RWPE1 (cell line): ENCODE measurements around the gene S100PBP.

ENCODE experiments used
- CTCF ChIA-PET: fragments of 350-600 bp; sonication (Branson Sonifier 250); formaldehyde crosslinking; extraction: SDS; loops from one replicate; lab custom pipeline; 2021; lab: Yijun Ruan, JAX
- POLR2A ChIA-PET: fragments of 400-600 bp; formaldehyde crosslinking; extraction: SDS; loops from one replicate; lab custom pipeline; 2020; ENCODE audit warnings: antibody characterized with exemption; ENCODE audit not compliant: low non-redundant PET; lab: Yijun Ruan, JAX
- DNase-seq: peaks from one replicate; pipeline ENCODE4 v3.0.0; 2012; ENCODE audit warnings: low spot score
- H3K27ac ChIP-seq: fragments of 450-650 bp; 2 replicates; pipeline ENCODE4 v1.5.1; 2017
- TF ChIP-seq, protein P1 (sequence below): fragments of 450-650 bp; conservative IDR thresholded peaks from 2 replicates; pipeline ENCODE4 v1.5.1; 2017; ENCODE audit warnings: low read depth, mild to moderate bottlenecking

The S100PBP gene

DNA sequence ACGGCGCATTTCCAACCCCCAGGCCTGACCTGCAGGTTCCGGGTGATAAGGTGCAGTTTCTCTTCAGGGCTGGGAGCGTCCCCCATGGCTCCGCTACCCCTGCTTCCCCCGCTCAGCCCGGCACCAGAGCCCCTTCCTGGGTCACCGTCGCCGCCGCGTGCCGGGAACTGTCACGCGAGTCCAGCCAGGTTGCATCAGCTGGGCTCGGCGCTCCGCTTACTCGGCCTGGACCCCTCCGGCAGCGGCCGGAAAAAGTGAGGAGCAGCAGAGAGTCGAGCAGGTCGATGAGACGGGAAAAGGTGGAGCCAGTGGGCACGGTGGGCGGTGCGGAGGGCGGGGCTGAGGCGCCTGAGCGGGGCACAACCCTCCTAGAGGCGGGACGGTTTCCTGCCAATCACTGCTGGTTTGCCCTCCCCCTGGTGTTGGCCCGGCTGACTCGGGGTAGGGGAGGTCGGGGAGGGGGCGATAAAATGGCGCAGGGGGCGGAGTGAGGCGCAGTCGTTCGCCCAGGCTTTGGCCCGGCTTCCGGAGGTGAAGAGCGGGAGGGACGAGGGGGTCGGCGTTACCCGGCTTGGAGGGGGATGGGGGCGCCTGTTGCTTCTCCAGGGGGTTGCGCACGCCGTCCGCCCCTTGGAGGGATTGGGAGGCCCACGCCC, at the start of gene S100PBP, which contains the start of gene YARS1:
Gene S100PBP (plus strand): TSS at position 495 of the 656 bp plus-strand sequence. CDS start 8,447 bp downstream, outside the sequence.
Gene YARS1 (minus strand): TSS at position 200 of the 656 bp plus-strand sequence. CDS start 114 bp downstream, at position 86.
- ChIA-PET POLR2A (interaction anchor here (0.6 to 0.7 kb wide), 2 partner anchors 56 to 207 kb away, joined by 4 to 6 read pairs; no protein-coding TSS in a partner anchor), CTCF (interaction anchor here (0.9 kb wide), 1 partner anchor 16 kb away, joined by 4 read pairs; no protein-coding TSS in a partner anchor)
- peak; percentile 100 for DNase-seq

DNA sequence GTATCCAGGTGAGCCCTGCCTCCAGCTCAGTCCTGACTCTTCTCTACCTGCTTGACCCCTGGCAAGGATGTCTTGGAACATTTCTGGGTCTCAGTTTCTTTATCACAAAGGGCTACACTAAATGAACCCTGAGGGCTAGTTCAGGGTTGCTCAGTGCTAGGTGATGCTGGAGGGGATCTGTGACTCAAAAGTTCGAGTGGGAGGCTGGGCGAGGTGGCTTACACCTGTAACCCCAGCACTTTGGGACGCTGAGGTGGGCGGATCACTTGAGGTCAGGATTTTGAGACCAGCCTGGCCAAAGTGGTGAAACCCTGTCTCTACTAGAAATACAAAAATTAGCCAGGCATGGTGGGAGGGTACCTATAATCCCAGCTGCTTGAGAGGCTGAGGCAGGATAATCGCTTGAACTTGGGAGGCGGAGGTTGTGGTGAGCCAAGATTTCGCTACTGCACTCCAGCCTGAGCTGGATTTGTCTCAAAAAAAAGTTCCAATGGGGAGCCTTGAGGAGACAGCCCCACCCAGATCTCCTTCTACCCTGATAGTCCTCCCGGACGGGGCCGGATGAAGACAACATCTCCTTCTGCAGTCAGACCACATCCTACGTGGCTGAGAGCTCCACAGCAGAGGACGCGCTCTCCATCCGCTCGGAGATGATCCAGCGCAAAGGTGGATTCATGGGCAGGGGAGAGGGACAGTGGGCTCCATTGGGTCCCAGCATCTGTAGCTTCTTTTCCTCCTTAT, 49.2 kb upstream of the S100PBP start:
- CTCF ChIA-PET, result interaction anchor here (0.6 to 8.4 kb wide), 3 partner anchors 56 to 547 kb away, joined by 3 to 132 read pairs (median 3); no protein-coding TSS in a partner anchor
- TF ChIP-seq, protein P1, sequence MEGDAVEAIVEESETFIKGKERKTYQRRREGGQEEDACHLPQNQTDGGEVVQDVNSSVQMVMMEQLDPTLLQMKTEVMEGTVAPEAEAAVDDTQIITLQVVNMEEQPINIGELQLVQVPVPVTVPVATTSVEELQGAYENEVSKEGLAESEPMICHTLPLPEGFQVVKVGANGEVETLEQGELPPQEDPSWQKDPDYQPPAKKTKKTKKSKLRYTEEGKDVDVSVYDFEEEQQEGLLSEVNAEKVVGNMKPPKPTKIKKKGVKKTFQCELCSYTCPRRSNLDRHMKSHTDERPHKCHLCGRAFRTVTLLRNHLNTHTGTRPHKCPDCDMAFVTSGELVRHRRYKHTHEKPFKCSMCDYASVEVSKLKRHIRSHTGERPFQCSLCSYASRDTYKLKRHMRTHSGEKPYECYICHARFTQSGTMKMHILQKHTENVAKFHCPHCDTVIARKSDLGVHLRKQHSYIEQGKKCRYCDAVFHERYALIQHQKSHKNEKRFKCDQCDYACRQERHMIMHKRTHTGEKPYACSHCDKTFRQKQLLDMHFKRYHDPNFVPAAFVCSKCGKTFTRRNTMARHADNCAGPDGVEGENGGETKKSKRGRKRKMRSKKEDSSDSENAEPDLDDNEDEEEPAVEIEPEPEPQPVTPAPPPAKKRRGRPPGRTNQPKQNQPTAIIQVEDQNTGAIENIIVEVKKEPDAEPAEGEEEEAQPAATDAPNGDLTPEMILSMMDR, result no peak
- POLR2A ChIA-PET, result no interaction called here
- DNase-seq, result no peak
- H3K27ac ChIP-seq, result peak overlapping the region; percentile 100

More for the DNA sequence above, at the start of gene S100PBP, which contains the start of gene YARS1:
- TF ChIP-seq, protein P1, result no peak
- H3K27ac ChIP-seq, result peak within 1 kb of the TSS; percentile 95

DNA sequence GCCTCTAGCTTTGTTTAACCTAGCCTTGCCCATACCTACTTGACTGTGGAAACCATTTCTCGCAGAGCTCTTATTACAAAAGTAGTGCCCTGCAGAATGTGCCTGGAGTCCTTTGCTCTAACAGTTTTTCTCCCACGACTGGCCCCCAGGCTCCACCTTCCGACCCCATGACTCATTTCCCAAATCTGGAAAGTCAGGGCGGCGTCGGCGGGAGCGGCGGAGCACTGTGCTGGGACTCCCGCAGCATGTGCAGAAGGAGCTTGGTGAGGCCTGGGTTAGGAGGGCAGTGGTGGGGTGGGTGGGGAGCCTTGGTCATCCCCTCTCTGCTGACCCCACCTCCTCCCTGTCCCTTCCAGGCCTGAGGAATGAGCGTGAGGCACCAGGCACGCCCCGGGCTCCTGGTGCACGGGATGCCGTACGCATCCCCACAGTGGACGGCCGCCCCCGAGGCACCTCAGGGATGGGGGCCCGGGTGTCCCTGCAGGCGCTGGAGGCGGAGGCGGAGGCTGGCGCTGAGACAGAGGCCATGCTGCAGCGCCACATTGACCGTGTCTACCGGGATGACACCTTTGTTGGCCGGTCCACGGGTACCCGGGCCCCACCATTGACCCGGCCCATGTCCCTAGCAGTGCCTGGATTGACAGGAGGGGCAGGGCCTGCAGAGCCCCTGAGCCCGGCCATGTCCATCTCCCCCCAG, 47.8 kb upstream of the S100PBP start:
- ChIA-PET CTCF (interaction anchor here (0.7 to 8.4 kb wide), 2 partner anchors 16 to 57 kb away, joined by 3 to 132 read pairs; no protein-coding TSS in a partner anchor), POLR2A (interaction anchor here (1.2 kb wide), 1 partner anchor 11 kb away, joined by 3 read pairs; no protein-coding TSS in a partner anchor)
- TF ChIP-seq, protein P1, result no peak
- peak overlapping the region; percentile 100 for H3K27ac ChIP-seq
- DNase-seq, result peak; percentile 75

DNA sequence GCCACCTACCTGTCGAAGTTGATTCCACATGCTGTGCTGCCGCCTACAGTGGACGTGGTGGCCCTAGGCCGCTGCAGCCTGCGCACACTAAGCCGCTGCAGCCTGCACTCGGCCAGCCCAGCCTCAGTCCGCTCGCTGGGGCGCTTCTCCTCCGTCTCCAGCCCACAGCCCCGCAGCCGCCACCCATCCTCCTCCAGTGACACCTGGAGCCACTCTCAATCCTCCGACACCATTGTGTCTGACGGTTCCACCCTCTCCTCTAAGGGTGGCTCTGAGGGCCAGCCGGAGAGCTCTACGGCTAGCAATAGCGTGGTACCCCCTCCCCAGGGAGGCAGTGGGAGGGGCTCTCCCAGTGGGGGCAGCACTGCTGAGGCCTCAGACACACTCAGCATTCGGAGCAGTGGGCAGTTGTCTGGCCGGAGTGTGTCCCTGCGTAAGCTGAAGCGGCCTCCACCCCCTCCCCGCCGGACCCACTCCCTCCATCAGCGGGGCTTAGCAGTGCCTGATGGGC, 47.2 kb upstream of the S100PBP start:
- TF ChIP-seq, protein P1, result no peak
- peak overlapping the region; percentile 100 for H3K27ac ChIP-seq
- CTCF ChIA-PET, result interaction anchor here (8.4 kb wide), 1 partner anchor 58 kb away, joined by 132 read pairs; no protein-coding TSS in a partner anchor
- DNase-seq, result no peak
- POLR2A ChIA-PET, result interaction anchor here (1.2 kb wide), 1 partner anchor 11 kb away, joined by 3 read pairs; no protein-coding TSS in a partner anchor

DNA sequence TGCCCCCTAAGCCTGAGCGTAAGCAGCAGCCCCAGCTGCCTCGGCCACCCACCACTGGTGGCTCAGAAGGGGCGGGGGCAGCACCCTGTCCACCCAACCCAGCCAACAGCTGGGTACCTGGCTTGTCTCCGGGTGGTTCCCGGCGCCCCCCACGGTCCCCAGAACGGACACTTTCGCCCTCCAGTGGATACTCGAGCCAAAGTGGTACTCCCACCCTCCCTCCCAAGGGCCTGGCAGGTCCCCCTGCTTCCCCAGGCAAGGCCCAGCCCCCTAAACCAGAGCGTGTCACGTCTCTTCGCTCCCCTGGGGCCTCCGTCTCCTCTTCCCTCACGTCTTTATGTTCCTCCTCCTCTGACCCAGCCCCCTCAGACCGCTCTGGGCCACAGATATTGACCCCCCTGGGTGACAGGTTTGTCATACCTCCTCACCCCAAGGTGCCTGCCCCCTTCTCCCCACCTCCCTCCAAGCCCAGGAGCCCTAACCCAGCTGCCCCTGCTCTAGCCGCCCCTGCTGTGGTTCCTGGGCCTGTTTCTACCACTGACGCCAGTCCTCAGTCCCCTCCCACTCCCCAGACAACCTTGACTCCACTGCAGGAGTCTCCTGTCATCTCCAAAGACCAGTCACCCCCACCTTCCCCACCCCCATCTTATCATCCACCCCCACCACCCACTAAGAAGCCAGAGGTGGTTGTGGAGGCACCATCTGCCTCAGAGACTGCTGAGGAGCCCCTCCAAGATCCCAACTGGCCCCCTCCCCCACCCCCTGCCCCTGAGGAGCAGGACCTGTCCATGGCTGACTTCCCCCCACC, 46.5 kb upstream of the S100PBP start:
- CTCF ChIA-PET, result interaction anchor here (0.5 to 8.4 kb wide), 2 partner anchors 59 to 61 kb away, joined by 3 to 132 read pairs; no protein-coding TSS in a partner anchor
- TF ChIP-seq, protein P1, result no peak
- DNase-seq, result no peak
- H3K27ac ChIP-seq, result peak overlapping the region; percentile 100
- POLR2A ChIA-PET, result interaction anchor here (0.6 to 1.2 kb wide), 2 partner anchors 12 to 66 kb away, joined by 3 read pairs; no protein-coding TSS in a partner anchor
